DND-41 (cell line): ENCODE data around the gene IFNA16.
"Not testable (repeated sequence)": the region's sequence is repeated elsewhere in the genome, so short reads cannot be mapped to it uniquely, and the experiment has no call there.

Experiments
- ATAC-seq: fragments of 200-7000 bp; cut with Tn5 transposase; 3 replicates; pipeline ENCODE4 v1.9.1; 2021; ENCODE audit warnings: low read depth; ENCODE audit not compliant: insufficient read depth
- DNase-seq: peaks from one replicate; pipeline ENCODE4 v3.0.0-alpha.2; 2020
- H2AFZ ChIP-seq: 2 replicates; pipeline ENCODE4 v1.6.0; 2012; ENCODE audit warnings: low read depth, low read length
- H3K27ac ChIP-seq: 2 replicates; pipeline ENCODE4 v1.5.1; 2012; ENCODE audit warnings: low read length, inconsistent platforms
- H3K27me3 ChIP-seq: fragments of 200-600 bp; sonication (generic); 2 replicates; pipeline ENCODE4 v1.6.0; 2012; ENCODE audit warnings: low read length, mild to moderate bottlenecking, inconsistent platforms; ENCODE audit not compliant: insufficient read depth, poor library complexity
- H3K36me3 ChIP-seq: 2 replicates; pipeline ENCODE4 v1.5.1; 2012; ENCODE audit warnings: low read length, inconsistent platforms; ENCODE audit not compliant: insufficient read depth
- H3K4me1 ChIP-seq: 2 replicates; pipeline ENCODE4 v1.5.1; 2012; ENCODE audit warnings: mild to moderate bottlenecking, low read length; ENCODE audit not compliant: insufficient read depth
- H3K4me2 ChIP-seq: 2 replicates; pipeline ENCODE4 v1.6.0; 2012; ENCODE audit warnings: mild to moderate bottlenecking, moderate library complexity, low read length, inconsistent platforms; ENCODE audit not compliant: insufficient read depth
- H3K4me3 ChIP-seq, 2 experiments: fragments of 200-600 bp in 1 of 2; shearing (Covaris generic) in 1 of 2; 2 replicates each; pipeline ENCODE4 v1.5.1; 2012 to 2016; ENCODE audit warnings: inconsistent platforms in 2 of 2, low read length in 2 of 2, mild to moderate bottlenecking in 2 of 2, low read depth in 1 of 2, moderate library complexity in 1 of 2
- H3K79me2 ChIP-seq: 2 replicates; pipeline ENCODE4 v1.6.0; 2012; ENCODE audit warnings: low read length, inconsistent platforms; ENCODE audit not compliant: insufficient read depth
- H3K9ac ChIP-seq: 2 replicates; pipeline ENCODE4 v1.6.0; 2012; ENCODE audit warnings: low read depth, mild to moderate bottlenecking, inconsistent platforms, low read length, moderate library complexity
- H3K9me3 ChIP-seq: 2 replicates; pipeline ENCODE4 v1.5.1; 2012; ENCODE audit warnings: low read length, moderate library complexity, mild to moderate bottlenecking, inconsistent platforms; ENCODE audit not compliant: insufficient read depth, severe bottlenecking
- H4K20me1 ChIP-seq: 2 replicates; pipeline ENCODE4 v1.6.0; 2012; ENCODE audit warnings: low read length; ENCODE audit not compliant: insufficient read depth
- EZH2 ChIP-seq: IDR thresholded peaks from 3 replicates; pipeline ENCODE4 v1.6.1; 2012; ENCODE audit warnings: borderline replicate concordance, low read depth, mild to moderate bottlenecking, moderate library complexity, low read length, inconsistent platforms; ENCODE audit not compliant: severe bottlenecking
- TF ChIP-seq, protein P1 (sequence below): IDR thresholded peaks from 2 replicates; pipeline ENCODE4 v1.5.1; 2012; ENCODE audit warnings: borderline replicate concordance, low read length, moderate library complexity, mild to moderate bottlenecking; ENCODE audit not compliant: poor library complexity, severe bottlenecking; ENCODE audit errors: extremely low read depth

Gene IFNA16

DNA sequence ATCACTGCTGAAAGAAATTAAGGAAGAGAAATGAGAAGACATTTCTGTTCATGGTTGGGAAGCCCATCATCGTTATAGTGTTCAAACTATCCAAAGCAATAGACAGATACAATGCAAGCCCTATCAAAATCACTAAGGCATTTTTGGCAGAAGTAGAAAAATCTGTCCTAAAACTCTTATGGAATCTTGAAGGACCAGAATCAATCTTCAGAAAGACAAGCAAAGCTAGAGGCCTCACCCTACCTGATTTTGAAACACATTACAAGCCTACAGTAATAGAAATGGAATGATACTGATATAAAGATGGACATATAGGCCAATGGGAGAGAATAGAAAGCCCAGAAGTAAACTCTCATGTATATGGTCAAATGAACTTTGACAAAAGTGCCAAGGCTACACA lies 45.8 kb downstream of the IFNA16 start:
- no peaks in the 10 kb centered on the region for H3K27me3 ChIP-seq
- no peaks in the 10 kb centered on the region for H3K36me3 ChIP-seq
- ATAC-seq = no peak
- no peaks in the 10 kb centered on the region for H3K4me1 ChIP-seq
- no peak overlapping the region for H3K4me2 ChIP-seq
- no peak overlapping the region for H3K4me3 ChIP-seq
- no peaks in the 10 kb centered on the region for H3K79me2 ChIP-seq
- H3K9ac ChIP-seq = no peak overlapping the region
- H3K9me3 ChIP-seq = no peaks in the 10 kb centered on the region
- H3K27ac ChIP-seq = no peak overlapping the region
- H4K20me1 ChIP-seq = no peaks in the 10 kb centered on the region
- no peak overlapping the region for H2AFZ ChIP-seq
- DNase-seq = no peak
- no peak for TF ChIP-seq EZH2
- TF ChIP-seq, protein P1, sequence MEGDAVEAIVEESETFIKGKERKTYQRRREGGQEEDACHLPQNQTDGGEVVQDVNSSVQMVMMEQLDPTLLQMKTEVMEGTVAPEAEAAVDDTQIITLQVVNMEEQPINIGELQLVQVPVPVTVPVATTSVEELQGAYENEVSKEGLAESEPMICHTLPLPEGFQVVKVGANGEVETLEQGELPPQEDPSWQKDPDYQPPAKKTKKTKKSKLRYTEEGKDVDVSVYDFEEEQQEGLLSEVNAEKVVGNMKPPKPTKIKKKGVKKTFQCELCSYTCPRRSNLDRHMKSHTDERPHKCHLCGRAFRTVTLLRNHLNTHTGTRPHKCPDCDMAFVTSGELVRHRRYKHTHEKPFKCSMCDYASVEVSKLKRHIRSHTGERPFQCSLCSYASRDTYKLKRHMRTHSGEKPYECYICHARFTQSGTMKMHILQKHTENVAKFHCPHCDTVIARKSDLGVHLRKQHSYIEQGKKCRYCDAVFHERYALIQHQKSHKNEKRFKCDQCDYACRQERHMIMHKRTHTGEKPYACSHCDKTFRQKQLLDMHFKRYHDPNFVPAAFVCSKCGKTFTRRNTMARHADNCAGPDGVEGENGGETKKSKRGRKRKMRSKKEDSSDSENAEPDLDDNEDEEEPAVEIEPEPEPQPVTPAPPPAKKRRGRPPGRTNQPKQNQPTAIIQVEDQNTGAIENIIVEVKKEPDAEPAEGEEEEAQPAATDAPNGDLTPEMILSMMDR = no peak

DNA sequence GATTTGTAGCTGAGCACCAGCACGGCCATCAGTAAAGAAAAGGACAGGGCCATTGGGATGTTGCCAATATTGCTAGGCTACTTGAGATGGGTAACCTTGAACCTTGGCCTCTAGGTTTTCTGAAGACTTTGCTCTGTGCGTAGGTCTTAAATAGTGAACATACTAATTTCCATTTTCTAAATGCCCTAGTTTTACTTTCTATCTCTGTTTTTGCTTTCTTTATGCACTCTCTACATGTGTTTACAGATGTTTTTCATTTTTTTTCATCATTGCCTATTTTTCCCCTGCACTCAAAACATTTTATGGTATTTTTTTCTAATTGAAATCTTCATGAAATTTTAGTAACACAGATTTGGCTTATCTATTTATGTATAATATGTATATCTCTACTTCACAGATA lies 50.6 kb downstream of the IFNA16 start, which contains the start of gene IFNA21:
Gene IFNA21 (minus strand): TSS at position 101 of the 400 bp plus-strand sequence. CDS start 48 bp downstream, at position 53.
- not testable (repeated sequence) for H3K79me2 ChIP-seq, ATAC-seq, H4K20me1 ChIP-seq, H3K27me3 ChIP-seq, H3K27ac ChIP-seq, H3K9ac ChIP-seq, H3K9me3 ChIP-seq, H3K4me1 ChIP-seq, H3K4me2 ChIP-seq, H2AFZ ChIP-seq, H3K36me3 ChIP-seq, H3K4me3 ChIP-seq, DNase-seq
